ENCODE measurements around the gene CBFB. TPM values are rescaled to one million over a fixed set of nuclear protein-coding genes. Genes with fewer than 3 reads are reported as not detected.

Gene CBFB
- total and polyA plus RNA-seq, 2 of the 13 experiments (the other 11 are each of a cell fraction or from before 2014, with no cell fraction given), result 22.1 to 70.8 TPM

GRCh38 chr16:67109407-67110135 lies 80.6 kb downstream of the CBFB start, which contains the start of gene PHAF1 (continued):
- peak; percentile 70 for TF ChIP-seq ZNF609 (CRISPR knock-in tag; IDR thresholded peaks at IDR 0.05; ENCODE audit: borderline replicate concordance)
- no peak for TF ChIP-seq LCORL (IDR thresholded peaks at IDR 0.05)
- peak; percentile 97 for TF ChIP-seq LCORL (CRISPR knock-in tag; IDR thresholded peaks at IDR 0.05)
- TF ChIP-seq ZNF441 (CRISPR knock-in tag; IDR thresholded peaks at IDR 0.05; ENCODE audit: borderline replicate concordance), result peak; percentile 79; the same call in 1 of the 2 replicates
- TF ChIP-seq ZNF512B (CRISPR knock-in tag; IDR thresholded peaks at IDR 0.05; ENCODE audit: borderline replicate concordance), result no peak
- TF ChIP-seq, protein P1, sequence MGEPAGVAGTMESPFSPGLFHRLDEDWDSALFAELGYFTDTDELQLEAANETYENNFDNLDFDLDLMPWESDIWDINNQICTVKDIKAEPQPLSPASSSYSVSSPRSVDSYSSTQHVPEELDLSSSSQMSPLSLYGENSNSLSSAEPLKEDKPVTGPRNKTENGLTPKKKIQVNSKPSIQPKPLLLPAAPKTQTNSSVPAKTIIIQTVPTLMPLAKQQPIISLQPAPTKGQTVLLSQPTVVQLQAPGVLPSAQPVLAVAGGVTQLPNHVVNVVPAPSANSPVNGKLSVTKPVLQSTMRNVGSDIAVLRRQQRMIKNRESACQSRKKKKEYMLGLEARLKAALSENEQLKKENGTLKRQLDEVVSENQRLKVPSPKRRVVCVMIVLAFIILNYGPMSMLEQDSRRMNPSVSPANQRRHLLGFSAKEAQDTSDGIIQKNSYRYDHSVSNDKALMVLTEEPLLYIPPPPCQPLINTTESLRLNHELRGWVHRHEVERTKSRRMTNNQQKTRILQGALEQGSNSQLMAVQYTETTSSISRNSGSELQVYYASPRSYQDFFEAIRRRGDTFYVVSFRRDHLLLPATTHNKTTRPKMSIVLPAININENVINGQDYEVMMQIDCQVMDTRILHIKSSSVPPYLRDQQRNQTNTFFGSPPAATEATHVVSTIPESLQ (CRISPR knock-in tag; conservative IDR thresholded peaks at IDR 0.05), result peak; percentile 96; the same call in 1 of the 2 replicates
- TF ChIP-seq, protein P2, sequence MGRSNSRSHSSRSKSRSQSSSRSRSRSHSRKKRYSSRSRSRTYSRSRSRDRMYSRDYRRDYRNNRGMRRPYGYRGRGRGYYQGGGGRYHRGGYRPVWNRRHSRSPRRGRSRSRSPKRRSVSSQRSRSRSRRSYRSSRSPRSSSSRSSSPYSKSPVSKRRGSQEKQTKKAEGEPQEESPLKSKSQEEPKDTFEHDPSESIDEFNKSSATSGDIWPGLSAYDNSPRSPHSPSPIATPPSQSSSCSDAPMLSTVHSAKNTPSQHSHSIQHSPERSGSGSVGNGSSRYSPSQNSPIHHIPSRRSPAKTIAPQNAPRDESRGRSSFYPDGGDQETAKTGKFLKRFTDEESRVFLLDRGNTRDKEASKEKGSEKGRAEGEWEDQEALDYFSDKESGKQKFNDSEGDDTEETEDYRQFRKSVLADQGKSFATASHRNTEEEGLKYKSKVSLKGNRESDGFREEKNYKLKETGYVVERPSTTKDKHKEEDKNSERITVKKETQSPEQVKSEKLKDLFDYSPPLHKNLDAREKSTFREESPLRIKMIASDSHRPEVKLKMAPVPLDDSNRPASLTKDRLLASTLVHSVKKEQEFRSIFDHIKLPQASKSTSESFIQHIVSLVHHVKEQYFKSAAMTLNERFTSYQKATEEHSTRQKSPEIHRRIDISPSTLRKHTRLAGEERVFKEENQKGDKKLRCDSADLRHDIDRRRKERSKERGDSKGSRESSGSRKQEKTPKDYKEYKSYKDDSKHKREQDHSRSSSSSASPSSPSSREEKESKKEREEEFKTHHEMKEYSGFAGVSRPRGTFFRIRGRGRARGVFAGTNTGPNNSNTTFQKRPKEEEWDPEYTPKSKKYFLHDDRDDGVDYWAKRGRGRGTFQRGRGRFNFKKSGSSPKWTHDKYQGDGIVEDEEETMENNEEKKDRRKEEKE (IDR thresholded peaks at IDR 0.05), result no peak
- TF ChIP-seq CCDC6 (CRISPR knock-in tag; IDR thresholded peaks at IDR 0.05), result no peak
- peak; percentile 65 for TF ChIP-seq MYC (CRISPR knock-in tag; IDR thresholded peaks at IDR 0.05; ENCODE audit: borderline replicate concordance)
- TF ChIP-seq ZNF224 (CRISPR knock-in tag; IDR thresholded peaks at IDR 0.05), result no peak
- TF ChIP-seq, protein P3, sequence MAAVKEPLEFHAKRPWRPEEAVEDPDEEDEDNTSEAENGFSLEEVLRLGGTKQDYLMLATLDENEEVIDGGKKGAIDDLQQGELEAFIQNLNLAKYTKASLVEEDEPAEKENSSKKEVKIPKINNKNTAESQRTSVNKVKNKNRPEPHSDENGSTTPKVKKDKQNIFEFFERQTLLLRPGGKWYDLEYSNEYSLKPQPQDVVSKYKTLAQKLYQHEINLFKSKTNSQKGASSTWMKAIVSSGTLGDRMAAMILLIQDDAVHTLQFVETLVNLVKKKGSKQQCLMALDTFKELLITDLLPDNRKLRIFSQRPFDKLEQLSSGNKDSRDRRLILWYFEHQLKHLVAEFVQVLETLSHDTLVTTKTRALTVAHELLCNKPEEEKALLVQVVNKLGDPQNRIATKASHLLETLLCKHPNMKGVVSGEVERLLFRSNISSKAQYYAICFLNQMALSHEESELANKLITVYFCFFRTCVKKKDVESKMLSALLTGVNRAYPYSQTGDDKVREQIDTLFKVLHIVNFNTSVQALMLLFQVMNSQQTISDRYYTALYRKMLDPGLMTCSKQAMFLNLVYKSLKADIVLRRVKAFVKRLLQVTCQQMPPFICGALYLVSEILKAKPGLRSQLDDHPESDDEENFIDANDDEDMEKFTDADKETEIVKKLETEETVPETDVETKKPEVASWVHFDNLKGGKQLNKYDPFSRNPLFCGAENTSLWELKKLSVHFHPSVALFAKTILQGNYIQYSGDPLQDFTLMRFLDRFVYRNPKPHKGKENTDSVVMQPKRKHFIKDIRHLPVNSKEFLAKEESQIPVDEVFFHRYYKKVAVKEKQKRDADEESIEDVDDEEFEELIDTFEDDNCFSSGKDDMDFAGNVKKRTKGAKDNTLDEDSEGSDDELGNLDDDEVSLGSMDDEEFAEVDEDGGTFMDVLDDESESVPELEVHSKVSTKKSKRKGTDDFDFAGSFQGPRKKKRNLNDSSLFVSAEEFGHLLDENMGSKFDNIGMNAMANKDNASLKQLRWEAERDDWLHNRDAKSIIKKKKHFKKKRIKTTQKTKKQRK (IDR thresholded peaks at IDR 0.05; ENCODE audit: low read length), result no peak
